HG02571 (cell line): ENCODE results near the gene ZNF468.
"Not testable (repeated sequence)": the region's sequence is repeated elsewhere in the genome, so short reads cannot be mapped to it uniquely, and the experiment has no call there.

Experiments
- ATAC-seq: cut with Tn5 transposase; IDR thresholded peaks from one replicate; pipeline ENCODE4 v1.9.1; 2021; ENCODE audit warnings: mild to moderate bottlenecking, moderate library complexity; ENCODE audit not compliant: unreplicated experiment

ZNF468 gene

GRCh38 chr19:52857378-52858191, at the start of gene ZNF468:
ZNF468 (minus strand) TSS chr19:52857619; CDS start chr19:52854272, 3,347 bp downstream.
- peak; percentile 96 for ATAC-seq

GRCh38 chr19:52904052-52904780, 46.8 kb upstream of the ZNF468 start:
- not testable (repeated sequence) for ATAC-seq

GRCh38 chr19:52901842-52902241, 44.4 kb upstream of the ZNF468 start:
- ATAC-seq: no peak

GRCh38 chr19:52898596-52898995, 41.2 kb upstream of the ZNF468 start:
- not testable (repeated sequence) for ATAC-seq

GRCh38 chr19:52898101-52898500, 40.7 kb upstream of the ZNF468 start:
- ATAC-seq: no peak

GRCh38 chr19:52897138-52897935, 39.9 kb upstream of the ZNF468 start, which contains the start of gene ZNF320:
ZNF320 (minus strand) TSS chr19:52897635; CDS start chr19:52890255, 7,380 bp downstream.
- ATAC-seq: peak; percentile 95

- no peak for ATAC-seq
These were observed 39.2 kb upstream of the ZNF468 start for GRCh38 chr19:52896431-52897137.

- ATAC-seq: no peak
These were observed 33.9 kb upstream of the ZNF468 start for GRCh38 chr19:52891336-52891735.

GRCh38 chr19:52889931-52890330, 32.5 kb upstream of the ZNF468 start:
- no peak for ATAC-seq

GRCh38 chr19:52889076-52889475, 31.7 kb upstream of the ZNF468 start:
- no peak for ATAC-seq

- no peak for ATAC-seq
These were observed 23.5 kb upstream of the ZNF468 start for GRCh38 chr19:52880895-52881389.

GRCh38 chr19:52872996-52873395, 15.6 kb upstream of the ZNF468 start:
- not testable (repeated sequence) for ATAC-seq

- no peak for ATAC-seq
These were observed 14.0 kb upstream of the ZNF468 start for GRCh38 chr19:52871466-52871865.

GRCh38 chr19:52868031-52868430, 10.6 kb upstream of the ZNF468 start:
- ATAC-seq: not testable (repeated sequence)

GRCh38 chr19:52856540-52857377, 660 bp downstream of the ZNF468 start:
- ATAC-seq: not testable (repeated sequence)

GRCh38 chr19:52847352-52847751, 10.1 kb downstream of the ZNF468 start:
- ATAC-seq: not testable (repeated sequence)

GRCh38 chr19:52840825-52841465, 16.5 kb downstream of the ZNF468 start:
- not testable (repeated sequence) for ATAC-seq

- ATAC-seq: not testable (repeated sequence)
These were observed 23.1 kb downstream of the ZNF468 start for GRCh38 chr19:52834289-52834688.

GRCh38 chr19:52833541-52833940, 23.9 kb downstream of the ZNF468 start:
- not testable (repeated sequence) for ATAC-seq
